SW 1271 (cell line): ENCODE results near the gene DNMT1.
"Not testable (repeated sequence)": the region's sequence is repeated elsewhere in the genome, so short reads cannot be mapped to it uniquely, and the experiment has no call there.

Experiments used
- DNase-seq, 2 experiments: peaks; one replicate each; lab custom pipeline; 2025; lab: John Stamatoyannopoulos, UW

DNMT1 gene

GRCh38 chr19:10182847-10183246 lies 11.9 kb downstream of the DNMT1 start:
- DNase-seq = no peak

- DNase-seq = no peak
These were observed 12.7 kb downstream of the DNMT1 start for GRCh38 chr19:10182076-10182475.

GRCh38 chr19:10180459-10180858 lies 14.3 kb downstream of the DNMT1 start:
- DNase-seq = no peak

GRCh38 chr19:10180024-10180423 lies 14.7 kb downstream of the DNMT1 start:
- DNase-seq = not testable (repeated sequence)

GRCh38 chr19:10173527-10173926 lies 21.2 kb downstream of the DNMT1 start:
- DNase-seq = no peak

GRCh38 chr19:10168386-10168948 lies 26.3 kb downstream of the DNMT1 start:
- no peak for DNase-seq

GRCh38 chr19:10167459-10167858 lies 27.3 kb downstream of the DNMT1 start:
- no peak for DNase-seq

GRCh38 chr19:10166501-10166900 lies 28.3 kb downstream of the DNMT1 start:
- not testable (repeated sequence) for DNase-seq

- DNase-seq = no peak
These were observed 28.7 kb downstream of the DNMT1 start for GRCh38 chr19:10166046-10166445.

GRCh38 chr19:10163536-10163935 lies 31.2 kb downstream of the DNMT1 start:
- DNase-seq = no peak

GRCh38 chr19:10159610-10160009 lies 35.1 kb downstream of the DNMT1 start:
- DNase-seq = no peak

- no peak for DNase-seq
These were observed 36.3 kb downstream of the DNMT1 start for GRCh38 chr19:10158485-10158884.

- DNase-seq = no peak
These were observed 36.7 kb downstream of the DNMT1 start for GRCh38 chr19:10158071-10158470.

GRCh38 chr19:10155839-10156238 lies 38.9 kb downstream of the DNMT1 start:
- DNase-seq = no peak

GRCh38 chr19:10152100-10152499 lies 42.7 kb downstream of the DNMT1 start:
- DNase-seq = peak in 1 of 2 experiments; percentile 12

GRCh38 chr19:10151521-10151920 lies 43.2 kb downstream of the DNMT1 start:
- DNase-seq = no peak

- no peak for DNase-seq
These were observed 45.3 kb downstream of the DNMT1 start for GRCh38 chr19:10149427-10149826.

- DNase-seq = no peak
These were observed 48.6 kb downstream of the DNMT1 start for GRCh38 chr19:10146142-10146541.

GRCh38 chr19:10145031-10145430 lies 49.7 kb downstream of the DNMT1 start:
- no peak for DNase-seq

GRCh38 chr19:10144361-10144760 lies 50.4 kb downstream of the DNMT1 start:
- DNase-seq = no peak

- DNase-seq = no peak
These were observed 51.1 kb downstream of the DNMT1 start for GRCh38 chr19:10143681-10144080.

- DNase-seq = no peak
These were observed 51.9 kb downstream of the DNMT1 start for GRCh38 chr19:10142701-10143375.

GRCh38 chr19:10141973-10142372 lies 52.8 kb downstream of the DNMT1 start:
- no peak for DNase-seq

GRCh38 chr19:10141479-10141878 lies 53.3 kb downstream of the DNMT1 start:
- DNase-seq = no peak
